Mesenchymal stem cell (in vitro differentiated cells and primary cell): ENCODE results near the gene SCARB2.

ENCODE experiments used
- DNase-seq: peaks from one replicate; pipeline ENCODE4 v3.0.0-alpha.2; 2013
- H2AFZ ChIP-seq: one replicate; pipeline ENCODE4 v1.6.1; 2013; ENCODE audit warnings: low read depth, mild to moderate bottlenecking, control low read depth, inconsistent platforms, low read length, moderate library complexity
- H2AK5ac ChIP-seq: 2 replicates; pipeline ENCODE4 v1.6.1; 2013; ENCODE audit warnings: low read length, moderate library complexity, mild to moderate bottlenecking, inconsistent platforms; ENCODE audit not compliant: severe bottlenecking
- H2BK120ac ChIP-seq: one replicate; pipeline ENCODE4 v1.6.1; 2013; ENCODE audit warnings: low read depth, mild to moderate bottlenecking, inconsistent platforms, low read length, moderate library complexity
- H2BK12ac ChIP-seq, 2 experiments: one replicate each; pipeline ENCODE4 v1.6.1; 2013; ENCODE audit warnings: inconsistent platforms in 2 of 2, low read length in 2 of 2, mild to moderate bottlenecking in 2 of 2, moderate library complexity in 2 of 2, control low read depth in 1 of 2
- H2BK15ac ChIP-seq: one replicate; pipeline ENCODE4 v1.6.1; 2013; ENCODE audit warnings: mild to moderate bottlenecking, low read depth, inconsistent platforms; ENCODE audit not compliant: poor library complexity, severe bottlenecking
- H2BK5ac ChIP-seq: 2 replicates; pipeline ENCODE4 v1.6.1; 2013; ENCODE audit warnings: low read depth, mild to moderate bottlenecking, low read length, control low read depth, inconsistent platforms; ENCODE audit not compliant: poor library complexity, severe bottlenecking
- H3K14ac ChIP-seq, 2 experiments: one replicate each; pipeline ENCODE4 v1.6.1; 2013; ENCODE audit warnings: inconsistent platforms in 2 of 2, low read length in 2 of 2, control low read depth in 1 of 2, mild to moderate bottlenecking in 1 of 2, moderate library complexity in 1 of 2
- H3K18ac ChIP-seq, 2 experiments: one replicate each; pipeline ENCODE4 v1.6.1; 2013; ENCODE audit warnings: inconsistent platforms in 2 of 2, low read length in 2 of 2, control low read depth in 1 of 2, low read depth in 1 of 2, mild to moderate bottlenecking in 1 of 2
- H3K23ac ChIP-seq, 2 experiments: one replicate each; pipeline ENCODE4 v1.6.1; 2013; ENCODE audit warnings: inconsistent platforms in 2 of 2, low read length in 2 of 2, mild to moderate bottlenecking in 2 of 2, moderate library complexity in 2 of 2, control low read depth in 1 of 2
- H3K27ac ChIP-seq: 2 replicates; pipeline ENCODE4 v1.5.1; 2013; ENCODE audit warnings: mild to moderate bottlenecking, moderate library complexity, low read length, control low read depth, inconsistent platforms; ENCODE audit not compliant: poor library complexity, severe bottlenecking
- H3K27me3 ChIP-seq, 2 experiments: 2 replicates each; pipeline versions ENCODE4 v1.6.1 to v1.7.0; 2013; ENCODE audit warnings: low read length in 2 of 2, mild to moderate bottlenecking in 2 of 2, moderate library complexity in 2 of 2, control low read depth in 1 of 2, inconsistent platforms in 1 of 2; ENCODE audit not compliant: control insufficient read depth in 1 of 2, insufficient read depth in 1 of 2
- H3K36me3 ChIP-seq, 2 experiments: 2 replicates each; pipeline versions ENCODE4 v1.6.1 to v1.7.0; 2013; ENCODE audit warnings: low read length in 2 of 2, control low read depth in 1 of 2, inconsistent platforms in 1 of 2, low read depth in 1 of 2, mild to moderate bottlenecking in 1 of 2; ENCODE audit not compliant: insufficient read depth in 2 of 2, control insufficient read depth in 1 of 2
- H3K4ac ChIP-seq, 2 experiments: one replicate each; pipeline ENCODE4 v1.6.1; 2013; ENCODE audit warnings: inconsistent platforms in 2 of 2, low read length in 2 of 2, mild to moderate bottlenecking in 2 of 2, moderate library complexity in 2 of 2, control low read depth in 1 of 2, low read depth in 1 of 2
- H3K4me1 ChIP-seq: 2 replicates; pipeline ENCODE4 v1.6.1; 2013; ENCODE audit warnings: low read depth, low read length, control low read depth; ENCODE audit not compliant: control insufficient read depth, insufficient read depth
- H3K4me2 ChIP-seq: 2 replicates; pipeline ENCODE4 v1.6.1; 2013; ENCODE audit warnings: low read length, mild to moderate bottlenecking, inconsistent platforms; ENCODE audit not compliant: poor library complexity, severe bottlenecking
- H3K4me3 ChIP-seq, 2 experiments: 2 replicates each; pipeline versions ENCODE4 v1.5.1 to v1.7.0; 2013; ENCODE audit warnings: low read length in 2 of 2, mild to moderate bottlenecking in 2 of 2, control low read depth in 1 of 2, low read depth in 1 of 2; ENCODE audit not compliant: insufficient read depth in 1 of 2
- H3K79me1 ChIP-seq: replicated peaks from 2 replicates; pipeline ENCODE4 v1.6.1; 2013; ENCODE audit warnings: mild to moderate bottlenecking, control low read depth, low read length, inconsistent platforms; ENCODE audit not compliant: poor library complexity, severe bottlenecking
- H3K9ac ChIP-seq: 2 replicates; pipeline ENCODE4 v1.7.0; 2013; ENCODE audit warnings: mild to moderate bottlenecking, low read length, moderate library complexity
- H3K9me3 ChIP-seq: 2 replicates; pipeline ENCODE4 v1.7.0; 2013; ENCODE audit warnings: mild to moderate bottlenecking, low read length; ENCODE audit not compliant: control insufficient read depth
- H4K8ac ChIP-seq: one replicate; pipeline ENCODE4 v1.6.1; 2013; ENCODE audit warnings: inconsistent platforms, mild to moderate bottlenecking, low read length, moderate library complexity
- H4K91ac ChIP-seq: one replicate; pipeline ENCODE4 v1.6.1; 2013; ENCODE audit warnings: mild to moderate bottlenecking, low read length, inconsistent platforms
- WGBS: methylation state at CpG from one replicate; pipeline ENCODE4 v1.1.7; 2013; ENCODE audit warnings: mixed read lengths; 5-methylcytosine and 5-hydroxymethylcytosine counted together

Gene SCARB2

GRCh38 chr4:76209881-76210280, 3.7 kb downstream of the SCARB2 start:
- Histone ChIP-seq H2AFZ (no peak overlapping the region), H3K4me2 (no peak overlapping the region), H2AK5ac (peak overlapping the region; percentile 49), H3K4me1 (peaks cover 14% of the 10 kb centered on the region), H3K27ac (no peak overlapping the region), H3K36me3 (peaks cover 4% of the 10 kb centered on the region in 2 experiments), H3K18ac (peak overlapping the region in 1 of 2 experiments; percentile 13), H4K91ac (peak overlapping the region; percentile 84), H3K79me1 (peaks cover 16% of the 10 kb centered on the region), H3K9me3 (no peaks in the 10 kb centered on the region), H2BK120ac (no peak overlapping the region), H2BK5ac (no peak overlapping the region), H3K27me3 (no peaks in the 10 kb centered on the region), H3K4me3 (peak overlapping the region in 1 of 2 experiments; percentile 95), H3K9ac (peak overlapping the region; percentile 97), H2BK12ac (no peak overlapping the region), H2BK15ac (peak overlapping the region; percentile 13), H3K23ac (peak overlapping the region in 1 of 2 experiments; percentile 4), H4K8ac (peak overlapping the region; percentile 35), H3K4ac (peak overlapping the region in 1 of 2 experiments; percentile 91), H3K14ac (no peak overlapping the region)
- no CpG with 5 or more reads among the region's 4 CpGs for WGBS
- DNase-seq = no peak

DNA sequence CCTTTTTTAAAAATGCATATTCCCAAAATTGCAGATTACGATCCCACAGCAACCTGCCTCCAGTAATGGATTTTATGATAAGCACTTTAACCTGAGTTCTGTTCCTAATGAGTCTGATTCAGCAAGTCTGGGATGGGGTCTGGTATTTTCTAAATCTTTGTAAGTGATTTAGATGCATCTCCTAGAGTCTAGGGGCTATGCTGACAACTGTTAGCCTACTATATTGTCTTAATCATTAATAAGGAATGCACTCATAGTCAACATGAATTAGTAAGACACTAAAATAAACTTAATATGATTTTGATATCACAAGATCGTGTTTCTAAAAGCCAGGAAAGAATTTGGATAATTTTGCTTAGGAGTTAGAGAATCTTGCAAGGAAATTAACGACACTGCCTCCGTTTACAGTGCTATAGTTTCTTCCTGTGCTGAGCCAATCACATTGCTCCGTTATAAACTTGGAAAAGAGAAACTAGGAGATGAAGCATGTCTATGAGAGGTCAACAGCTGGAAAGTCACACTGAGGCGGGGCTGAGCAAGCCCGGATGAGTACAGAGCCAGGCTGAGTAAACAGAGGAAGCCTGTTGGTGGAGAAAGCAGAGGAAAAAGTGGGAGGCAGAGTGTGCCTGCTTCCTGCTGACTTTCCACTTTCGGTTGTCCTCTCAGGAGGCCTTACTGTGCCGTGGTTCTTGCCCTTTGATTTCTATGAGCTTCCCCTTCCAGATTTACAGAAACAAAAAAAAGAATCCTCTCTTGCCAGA, 5.4 kb downstream of the SCARB2 start:
- peak overlapping the region in 1 of 2 experiments; percentile 36 for H3K4ac ChIP-seq
- peak overlapping the region; percentile 80 for H2BK120ac ChIP-seq
- peaks cover 4 to 7% of the 10 kb centered on the region in 2 experiments for H3K36me3 ChIP-seq
- no peaks in the 10 kb centered on the region for H3K9me3 ChIP-seq
- H3K18ac ChIP-seq = peak overlapping the region in 1 of 2 experiments; percentile 88
- H3K9ac ChIP-seq = peak overlapping the region; percentile 84
- H4K8ac ChIP-seq = peak overlapping the region; percentile 62
- peak; percentile 97 for DNase-seq
- peaks cover 13% of the 10 kb centered on the region for H3K79me1 ChIP-seq
- no peak overlapping the region for H2AFZ ChIP-seq
- H3K14ac ChIP-seq = no peak overlapping the region
- peak overlapping the region; percentile 75 for H3K27ac ChIP-seq
- H3K4me1 ChIP-seq = peaks cover 8% of the 10 kb centered on the region
- no peak overlapping the region for H2BK15ac ChIP-seq
- H4K91ac ChIP-seq = peak overlapping the region; percentile 87
- H2BK5ac ChIP-seq = peak overlapping the region; percentile 35
- no peak overlapping the region for H2BK12ac ChIP-seq
- H3K23ac ChIP-seq = no peak overlapping the region
- H3K4me3 ChIP-seq = peak overlapping the region in 1 of 2 experiments; percentile 69
- H3K4me2 ChIP-seq = peak overlapping the region; percentile 51
- H3K27me3 ChIP-seq = no peaks in the 10 kb centered on the region
- WGBS = 20% methylated on average over 8 of the region's 9 CpGs
- H2AK5ac ChIP-seq = peak overlapping the region; percentile 91

DNA sequence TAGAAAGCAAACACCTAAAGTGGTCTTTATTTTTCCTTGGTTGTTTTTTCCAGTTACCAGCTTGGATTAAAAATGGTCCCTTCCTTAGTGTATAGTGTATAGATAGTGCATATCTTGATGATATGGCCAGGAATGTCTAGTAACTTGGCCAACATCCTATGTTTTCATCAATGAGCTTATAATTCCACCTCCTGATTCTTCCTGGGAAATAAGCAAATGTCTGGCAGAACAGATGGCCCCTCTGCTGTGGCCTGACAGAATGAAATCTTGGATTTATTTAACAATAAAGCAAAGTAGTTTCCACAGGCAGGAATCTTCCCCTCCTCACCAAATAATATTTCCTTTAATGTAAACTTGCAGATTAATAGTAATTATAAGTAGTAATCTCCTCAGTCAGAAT, 6.1 kb downstream of the SCARB2 start:
- H3K23ac ChIP-seq = no peak overlapping the region
- no peak overlapping the region for H2BK5ac ChIP-seq
- no peak overlapping the region for H2BK120ac ChIP-seq
- H3K27me3 ChIP-seq = no peaks in the 10 kb centered on the region
- H3K27ac ChIP-seq = no peak overlapping the region
- H2AFZ ChIP-seq = no peak overlapping the region
- no peak overlapping the region for H3K4ac ChIP-seq
- no peak overlapping the region for H4K91ac ChIP-seq
- H3K36me3 ChIP-seq = peaks cover 4 to 10% of the 10 kb centered on the region in 2 experiments
- no peaks in the 10 kb centered on the region for H3K9me3 ChIP-seq
- H3K4me1 ChIP-seq = peaks cover 6% of the 10 kb centered on the region
- H3K4me2 ChIP-seq = no peak overlapping the region
- H2AK5ac ChIP-seq = no peak overlapping the region
- H4K8ac ChIP-seq = no peak overlapping the region
- H2BK15ac ChIP-seq = no peak overlapping the region
- peak overlapping the region in 1 of 2 experiments; percentile 69 for H3K4me3 ChIP-seq
- H3K79me1 ChIP-seq = peaks cover 16% of the 10 kb centered on the region
- H2BK12ac ChIP-seq = no peak overlapping the region
- no peak overlapping the region for H3K14ac ChIP-seq
- no peak overlapping the region for H3K18ac ChIP-seq
- DNase-seq = no peak
- H3K9ac ChIP-seq = peak overlapping the region; percentile 84

- DNase-seq = no peak
- Histone ChIP-seq H3K36me3 (peaks cover 4 to 10% of the 10 kb centered on the region in 2 experiments), H3K4me1 (peaks cover 2% of the 10 kb centered on the region)
Observed at GRCh38 chr4:76206222-76206942, 7.2 kb downstream of the SCARB2 start.

More at GRCh38 chr4:76206222-76206942, 7.2 kb downstream of the SCARB2 start:
- Histone ChIP-seq H3K14ac (no peak overlapping the region), H4K91ac (no peak overlapping the region), H2BK5ac (no peak overlapping the region), H3K23ac (no peak overlapping the region), H2BK15ac (no peak overlapping the region), H3K4me2 (no peak overlapping the region), H3K4me3 (peak overlapping the region in 1 of 2 experiments; percentile 33), H2BK120ac (no peak overlapping the region), H3K27ac (no peak overlapping the region), H3K79me1 (peaks cover 19% of the 10 kb centered on the region), H2AK5ac (no peak overlapping the region), H3K18ac (no peak overlapping the region), H2BK12ac (no peak overlapping the region), H3K9ac (peak overlapping the region; percentile 84), H2AFZ (no peak overlapping the region), H3K9me3 (no peaks in the 10 kb centered on the region), H4K8ac (no peak overlapping the region), H3K27me3 (no peaks in the 10 kb centered on the region), H3K4ac (no peak overlapping the region)
- WGBS = 95% methylated on average over 7 of the region's 7 CpGs
